Ishikawa (cell line): Measurements from ENCODE around the gene PFKM.

ENCODE experiments used
- RAD21 ChIP-seq: IDR thresholded peaks from 2 replicates; pipeline ENCODE4 v1.6.1; 2012; ENCODE audit warnings: low read depth
- TAF1 ChIP-seq: IDR thresholded peaks from 2 replicates; pipeline ENCODE4 v1.6.1; 2012; ENCODE audit warnings: low read depth, mild to moderate bottlenecking
- YY1 ChIP-seq: IDR thresholded peaks from 2 replicates; pipeline ENCODE4 v1.6.1; 2012; ENCODE audit warnings: low read depth
- TF ChIP-seq, protein P1 (sequence below): IDR thresholded peaks from 2 replicates; pipeline ENCODE4 v1.6.1; 2012
- TF ChIP-seq, protein P2 (sequence below): IDR thresholded peaks from 2 replicates; pipeline ENCODE4 v1.6.1; 2012; ENCODE audit warnings: low read depth, mild to moderate bottlenecking

DNA sequence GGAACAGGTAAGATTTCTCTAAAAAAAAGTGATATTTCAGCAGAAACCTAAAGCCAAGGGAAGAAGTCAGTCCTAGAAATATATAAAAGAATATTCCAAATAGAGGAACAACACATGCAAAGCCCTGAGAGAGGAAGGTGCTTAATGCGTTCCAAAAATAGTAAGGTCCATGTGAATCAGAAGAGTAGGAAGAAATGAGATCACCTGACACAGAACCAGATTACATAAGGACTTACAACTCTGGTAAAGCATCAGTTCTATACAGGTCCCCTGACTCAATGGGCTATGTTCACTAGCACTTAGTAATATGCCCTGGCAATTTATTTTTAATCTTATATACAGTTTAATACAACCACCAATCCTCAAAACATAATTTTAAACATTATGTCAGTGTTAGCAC is 43.3 kb upstream of the PFKM start:
- TF ChIP-seq, protein P1, sequence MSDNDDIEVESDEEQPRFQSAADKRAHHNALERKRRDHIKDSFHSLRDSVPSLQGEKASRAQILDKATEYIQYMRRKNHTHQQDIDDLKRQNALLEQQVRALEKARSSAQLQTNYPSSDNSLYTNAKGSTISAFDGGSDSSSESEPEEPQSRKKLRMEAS: no peak
- TF ChIP-seq, protein P2, sequence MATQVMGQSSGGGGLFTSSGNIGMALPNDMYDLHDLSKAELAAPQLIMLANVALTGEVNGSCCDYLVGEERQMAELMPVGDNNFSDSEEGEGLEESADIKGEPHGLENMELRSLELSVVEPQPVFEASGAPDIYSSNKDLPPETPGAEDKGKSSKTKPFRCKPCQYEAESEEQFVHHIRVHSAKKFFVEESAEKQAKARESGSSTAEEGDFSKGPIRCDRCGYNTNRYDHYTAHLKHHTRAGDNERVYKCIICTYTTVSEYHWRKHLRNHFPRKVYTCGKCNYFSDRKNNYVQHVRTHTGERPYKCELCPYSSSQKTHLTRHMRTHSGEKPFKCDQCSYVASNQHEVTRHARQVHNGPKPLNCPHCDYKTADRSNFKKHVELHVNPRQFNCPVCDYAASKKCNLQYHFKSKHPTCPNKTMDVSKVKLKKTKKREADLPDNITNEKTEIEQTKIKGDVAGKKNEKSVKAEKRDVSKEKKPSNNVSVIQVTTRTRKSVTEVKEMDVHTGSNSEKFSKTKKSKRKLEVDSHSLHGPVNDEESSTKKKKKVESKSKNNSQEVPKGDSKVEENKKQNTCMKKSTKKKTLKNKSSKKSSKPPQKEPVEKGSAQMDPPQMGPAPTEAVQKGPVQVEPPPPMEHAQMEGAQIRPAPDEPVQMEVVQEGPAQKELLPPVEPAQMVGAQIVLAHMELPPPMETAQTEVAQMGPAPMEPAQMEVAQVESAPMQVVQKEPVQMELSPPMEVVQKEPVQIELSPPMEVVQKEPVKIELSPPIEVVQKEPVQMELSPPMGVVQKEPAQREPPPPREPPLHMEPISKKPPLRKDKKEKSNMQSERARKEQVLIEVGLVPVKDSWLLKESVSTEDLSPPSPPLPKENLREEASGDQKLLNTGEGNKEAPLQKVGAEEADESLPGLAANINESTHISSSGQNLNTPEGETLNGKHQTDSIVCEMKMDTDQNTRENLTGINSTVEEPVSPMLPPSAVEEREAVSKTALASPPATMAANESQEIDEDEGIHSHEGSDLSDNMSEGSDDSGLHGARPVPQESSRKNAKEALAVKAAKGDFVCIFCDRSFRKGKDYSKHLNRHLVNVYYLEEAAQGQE: no peak
- TF ChIP-seq YY1 (no peak), RAD21 (no peak), TAF1 (no peak)
